Liver (tissue), 9 donors: ENCODE measurements around the gene HENMT1. TPM values are rescaled to one million over a fixed set of nuclear protein-coding genes. Genes with fewer than 3 reads are reported as not detected.

Experiments
- DNase-seq: peaks from one replicate; pipeline ENCODE4 v3.0.0-alpha.2; 2017; ENCODE audit warnings: low spot score
- H3K27ac ChIP-seq, 2 donors: one replicate each; pipeline ENCODE4 v1.7.0; 2013; ENCODE audit warnings: inconsistent platforms in 2 of 2, low read length in 2 of 2, control low read depth in 1 of 2, low read depth in 1 of 2, mild to moderate bottlenecking in 1 of 2
- H3K27me3 ChIP-seq, 4 donors: one replicate each; pipeline versions ENCODE4 v1.6.1 to v1.7.0; 2013; ENCODE audit warnings: low read length in 3 of 4, inconsistent platforms in 1 of 4, mild to moderate bottlenecking in 1 of 4, moderate library complexity in 1 of 4; ENCODE audit not compliant: control insufficient read depth in 4 of 4, insufficient read depth in 4 of 4
- H3K36me3 ChIP-seq, 4 donors: one replicate each; pipeline versions ENCODE4 v1.6.1 to v1.7.0; 2013; ENCODE audit warnings: low read length in 3 of 4, mild to moderate bottlenecking in 3 of 4, low read depth in 1 of 4, moderate library complexity in 1 of 4; ENCODE audit not compliant: control insufficient read depth in 4 of 4, insufficient read depth in 3 of 4
- H3K4me1 ChIP-seq, 4 donors: one replicate each; pipeline versions ENCODE4 v1.6.1 to v1.7.0; 2013; ENCODE audit warnings: low read length in 3 of 4, mild to moderate bottlenecking in 3 of 4, moderate library complexity in 1 of 4; ENCODE audit not compliant: control insufficient read depth in 4 of 4, insufficient read depth in 4 of 4
- H3K4me3 ChIP-seq, 3 donors: one replicate each; pipeline versions ENCODE4 v1.6.1 to v1.7.0; 2013; ENCODE audit warnings: low read length in 3 of 3, control low read depth in 1 of 3, low read depth in 1 of 3, mild to moderate bottlenecking in 1 of 3
- H3K9ac ChIP-seq, 2 donors: one replicate each; pipeline ENCODE4 v1.7.0; 2013; ENCODE audit warnings: low read length in 2 of 2, mild to moderate bottlenecking in 2 of 2, moderate library complexity in 2 of 2, control low read depth in 1 of 2, low read depth in 1 of 2
- H3K9me3 ChIP-seq, 4 donors: one replicate each; pipeline versions ENCODE4 v1.6.1 to v1.7.0; 2013; ENCODE audit warnings: low read length in 3 of 4; ENCODE audit not compliant: control insufficient read depth in 4 of 4
- EGR1 ChIP-seq, 2 donors: IDR thresholded peaks; 2 replicates each; pipeline ENCODE4 v1.6.1; 2016 to 2018; ENCODE audit warnings: antibody characterized with exemption in 2 of 2, low read depth in 2 of 2
- FOXA1 ChIP-seq: IDR thresholded peaks from 2 replicates; pipeline ENCODE4 v1.6.1; 2016; ENCODE audit warnings: antibody characterized with exemption
- FOXA2 ChIP-seq: IDR thresholded peaks from 2 replicates; pipeline ENCODE4 v1.6.1; 2016; ENCODE audit warnings: antibody characterized with exemption
- GABPA ChIP-seq, 2 donors: IDR thresholded peaks in 1 of 2; conservative IDR thresholded peaks in 1 of 2; 2 replicates each; pipeline ENCODE4 v1.6.1; 2016; ENCODE audit warnings: antibody characterized with exemption in 2 of 2, mild to moderate bottlenecking in 1 of 2, moderate library complexity in 1 of 2
- HNF4A ChIP-seq, 2 donors: conservative IDR thresholded peaks; 2 replicates each; pipeline ENCODE4 v1.6.1; 2016; ENCODE audit warnings: antibody characterized with exemption in 2 of 2, mild to moderate bottlenecking in 2 of 2
- HNF4G ChIP-seq: IDR thresholded peaks from 2 replicates; pipeline ENCODE4 v1.6.1; 2016; ENCODE audit warnings: antibody characterized with exemption
- JUND ChIP-seq, 2 donors: IDR thresholded peaks; 2 replicates each; pipeline ENCODE4 v1.6.1; 2016; ENCODE audit warnings: antibody characterized with exemption in 2 of 2
- NR2F2 ChIP-seq: IDR thresholded peaks from 2 replicates; pipeline ENCODE4 v1.6.1; 2016; ENCODE audit warnings: antibody characterized with exemption
- RAD21 ChIP-seq, 2 donors: IDR thresholded peaks; 2 replicates each; pipeline ENCODE4 v1.6.1; 2016; ENCODE audit warnings: antibody characterized with exemption in 2 of 2, mild to moderate bottlenecking in 2 of 2
- RXRA ChIP-seq, 2 donors: IDR thresholded peaks; 2 replicates each; pipeline ENCODE4 v1.6.1; 2017 to 2018; ENCODE audit warnings: antibody characterized with exemption in 2 of 2, mild to moderate bottlenecking in 1 of 2
- SP1 ChIP-seq: IDR thresholded peaks from 2 replicates; pipeline ENCODE4 v1.6.1; 2018; ENCODE audit warnings: antibody characterized with exemption, mild to moderate bottlenecking
- TAF1 ChIP-seq: conservative IDR thresholded peaks from 2 replicates; pipeline ENCODE4 v1.6.1; 2016; ENCODE audit warnings: antibody characterized with exemption, mild to moderate bottlenecking
- YY1 ChIP-seq: IDR thresholded peaks from 2 replicates; pipeline ENCODE4 v1.6.1; 2016; ENCODE audit warnings: antibody characterized with exemption, mild to moderate bottlenecking
- ZBTB33 ChIP-seq: IDR thresholded peaks from 2 replicates; pipeline ENCODE4 v1.6.1; 2016; ENCODE audit warnings: antibody characterized with exemption
- whole genome bisulfite sequencing: extraction: QIAGEN DNeasy Blood & Tissue Kit; methylation state at CpG from one replicate; pipeline ENCODE4 v1.1.7; 2013; 5-methylcytosine and 5-hydroxymethylcytosine counted together
- polyA plus RNA-seq, 2 donors: library from polyadenylated mRNA; stranded (reverse) in 1 of 2; unstranded in 1 of 2; fragments of 200-250 nt in 1 of 2; fragments of >200 nt in 1 of 2; fragmentation: Nextera tagmentation in 1 of 2; extraction: Ambion mirVana in 1 of 2; gene quantifications; one replicate each; pipeline versions ENCODE4 v1.2.1 to v1.2.3, GENCODE V29; 2013 to 2015
- total RNA-seq, 2 donors: library from RNA; depleted of rRNA; stranded (reverse); fragments of >200 nt; gene quantifications; one replicate each; pipeline ENCODE4 v1.2.3, GENCODE V29; 2014
- TF ChIP-seq, protein P1 (sequence below): fragments of 150-350 bp; IDR thresholded peaks from 2 replicates; pipeline ENCODE4 v1.5.1; 2017; ENCODE audit warnings: improper control_type of control experiment, low read depth, low read length; ENCODE audit not compliant: missing input control
- TF ChIP-seq, protein P2 (sequence below): IDR thresholded peaks from 2 replicates; pipeline ENCODE4 v1.6.1; 2016; ENCODE audit warnings: antibody characterized with exemption
- TF ChIP-seq, protein P3 (sequence below): IDR thresholded peaks from 2 replicates; pipeline ENCODE4 v1.6.1; 2016; ENCODE audit warnings: antibody characterized with exemption, mild to moderate bottlenecking
- TF ChIP-seq, protein P4 (sequence below): IDR thresholded peaks from 2 replicates; pipeline ENCODE4 v1.6.1; 2016; ENCODE audit warnings: antibody characterized with exemption
- donor health status: healthy.
- donor health status: healthy.
- donor health status: healthy.
- donor health status: healthy.
- donor health status: healthy.

The HENMT1 gene
- total and polyA plus RNA-seq, 4 donors = 0.87 to 7.3 (median 1.1) TPM

DNA sequence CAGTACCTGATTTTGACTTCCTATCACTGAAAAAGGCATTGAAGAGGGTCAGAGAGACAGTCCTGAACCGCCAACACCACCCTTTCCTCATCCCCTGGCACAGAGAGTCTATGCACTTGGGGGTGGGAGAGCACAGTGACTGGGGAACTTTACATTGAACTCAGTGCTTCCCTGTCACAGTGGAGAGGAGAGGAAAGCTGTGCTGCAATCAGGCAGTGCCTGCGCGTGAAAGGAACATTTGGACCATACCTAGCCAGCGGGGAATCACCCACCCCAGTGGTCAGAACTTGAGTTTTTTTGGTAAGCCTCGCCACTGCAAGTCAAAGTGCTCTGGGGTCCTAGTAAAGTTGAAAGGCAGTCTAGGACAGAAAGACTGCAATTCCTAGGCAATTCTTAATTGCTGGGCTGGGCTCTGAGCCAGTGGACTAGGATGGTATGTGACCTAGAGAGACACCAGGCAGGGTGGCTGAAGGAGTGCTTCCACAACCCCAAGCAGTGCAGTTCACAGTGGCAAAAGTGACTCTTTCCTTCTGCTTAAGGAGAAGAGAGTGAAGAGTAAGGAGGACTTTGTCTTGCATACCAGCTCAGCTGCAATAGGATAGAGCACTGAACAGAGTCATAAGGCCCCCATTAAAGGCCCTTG is 9.4 kb upstream of the HENMT1 start (continued):
- TF ChIP-seq, protein P1, sequence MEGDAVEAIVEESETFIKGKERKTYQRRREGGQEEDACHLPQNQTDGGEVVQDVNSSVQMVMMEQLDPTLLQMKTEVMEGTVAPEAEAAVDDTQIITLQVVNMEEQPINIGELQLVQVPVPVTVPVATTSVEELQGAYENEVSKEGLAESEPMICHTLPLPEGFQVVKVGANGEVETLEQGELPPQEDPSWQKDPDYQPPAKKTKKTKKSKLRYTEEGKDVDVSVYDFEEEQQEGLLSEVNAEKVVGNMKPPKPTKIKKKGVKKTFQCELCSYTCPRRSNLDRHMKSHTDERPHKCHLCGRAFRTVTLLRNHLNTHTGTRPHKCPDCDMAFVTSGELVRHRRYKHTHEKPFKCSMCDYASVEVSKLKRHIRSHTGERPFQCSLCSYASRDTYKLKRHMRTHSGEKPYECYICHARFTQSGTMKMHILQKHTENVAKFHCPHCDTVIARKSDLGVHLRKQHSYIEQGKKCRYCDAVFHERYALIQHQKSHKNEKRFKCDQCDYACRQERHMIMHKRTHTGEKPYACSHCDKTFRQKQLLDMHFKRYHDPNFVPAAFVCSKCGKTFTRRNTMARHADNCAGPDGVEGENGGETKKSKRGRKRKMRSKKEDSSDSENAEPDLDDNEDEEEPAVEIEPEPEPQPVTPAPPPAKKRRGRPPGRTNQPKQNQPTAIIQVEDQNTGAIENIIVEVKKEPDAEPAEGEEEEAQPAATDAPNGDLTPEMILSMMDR = no peak
- TF ChIP-seq FOXA2 (no peak), TAF1 (no peak)

GRCh38 chr1:108669679-108670078 is 8.8 kb upstream of the HENMT1 start:
- H3K9me3 ChIP-seq = no peaks in the 10 kb centered on the region
- no peak overlapping the region for H3K9ac ChIP-seq
- no peak for DNase-seq
- no peaks in the 10 kb centered on the region for H3K4me1 ChIP-seq
- TF ChIP-seq, protein P2, sequence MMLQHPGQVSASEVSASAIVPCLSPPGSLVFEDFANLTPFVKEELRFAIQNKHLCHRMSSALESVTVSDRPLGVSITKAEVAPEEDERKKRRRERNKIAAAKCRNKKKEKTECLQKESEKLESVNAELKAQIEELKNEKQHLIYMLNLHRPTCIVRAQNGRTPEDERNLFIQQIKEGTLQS = no peak
- H3K36me3 ChIP-seq = no peaks in the 10 kb centered on the region
- no peaks in the 10 kb centered on the region for H3K27me3 ChIP-seq
- H3K27ac ChIP-seq = no peak overlapping the region
- no peak overlapping the region for H3K4me3 ChIP-seq
- WGBS = 73% methylated on average over 7 of the region's 7 CpGs

- Histone ChIP-seq H3K9ac (no peak overlapping the region), H3K4me3 (no peak overlapping the region), H3K27ac (no peak overlapping the region), H3K27me3 (no peaks in the 10 kb centered on the region), H3K4me1 (no peaks in the 10 kb centered on the region), H3K36me3 (no peaks in the 10 kb centered on the region), H3K9me3 (no peaks in the 10 kb centered on the region)
- TF ChIP-seq RAD21 (IDR thresholded peaks at IDR 0.05) (no peak), EGR1 (IDR thresholded peaks at IDR 0.05; ENCODE audit: low read depth in 2 of 2) (no peak), HNF4A (conservative IDR thresholded peaks at IDR 0.05) (no peak), JUND (IDR thresholded peaks at IDR 0.05) (no peak), FOXA2 (no peak), GABPA (IDR thresholded peaks at IDR 0.05 in 1 of 2, conservative IDR thresholded peaks at IDR 0.05 in 1 of 2) (no peak), ZBTB33 (no peak), HNF4G (no peak), TAF1 (no peak), FOXA1 (no peak), NR2F2 (no peak), YY1 (no peak), RXRA (IDR thresholded peaks at IDR 0.05) (no peak), SP1 (no peak)
- TF ChIP-seq, protein P3, sequence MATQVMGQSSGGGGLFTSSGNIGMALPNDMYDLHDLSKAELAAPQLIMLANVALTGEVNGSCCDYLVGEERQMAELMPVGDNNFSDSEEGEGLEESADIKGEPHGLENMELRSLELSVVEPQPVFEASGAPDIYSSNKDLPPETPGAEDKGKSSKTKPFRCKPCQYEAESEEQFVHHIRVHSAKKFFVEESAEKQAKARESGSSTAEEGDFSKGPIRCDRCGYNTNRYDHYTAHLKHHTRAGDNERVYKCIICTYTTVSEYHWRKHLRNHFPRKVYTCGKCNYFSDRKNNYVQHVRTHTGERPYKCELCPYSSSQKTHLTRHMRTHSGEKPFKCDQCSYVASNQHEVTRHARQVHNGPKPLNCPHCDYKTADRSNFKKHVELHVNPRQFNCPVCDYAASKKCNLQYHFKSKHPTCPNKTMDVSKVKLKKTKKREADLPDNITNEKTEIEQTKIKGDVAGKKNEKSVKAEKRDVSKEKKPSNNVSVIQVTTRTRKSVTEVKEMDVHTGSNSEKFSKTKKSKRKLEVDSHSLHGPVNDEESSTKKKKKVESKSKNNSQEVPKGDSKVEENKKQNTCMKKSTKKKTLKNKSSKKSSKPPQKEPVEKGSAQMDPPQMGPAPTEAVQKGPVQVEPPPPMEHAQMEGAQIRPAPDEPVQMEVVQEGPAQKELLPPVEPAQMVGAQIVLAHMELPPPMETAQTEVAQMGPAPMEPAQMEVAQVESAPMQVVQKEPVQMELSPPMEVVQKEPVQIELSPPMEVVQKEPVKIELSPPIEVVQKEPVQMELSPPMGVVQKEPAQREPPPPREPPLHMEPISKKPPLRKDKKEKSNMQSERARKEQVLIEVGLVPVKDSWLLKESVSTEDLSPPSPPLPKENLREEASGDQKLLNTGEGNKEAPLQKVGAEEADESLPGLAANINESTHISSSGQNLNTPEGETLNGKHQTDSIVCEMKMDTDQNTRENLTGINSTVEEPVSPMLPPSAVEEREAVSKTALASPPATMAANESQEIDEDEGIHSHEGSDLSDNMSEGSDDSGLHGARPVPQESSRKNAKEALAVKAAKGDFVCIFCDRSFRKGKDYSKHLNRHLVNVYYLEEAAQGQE = no peak
- TF ChIP-seq, protein P4, sequence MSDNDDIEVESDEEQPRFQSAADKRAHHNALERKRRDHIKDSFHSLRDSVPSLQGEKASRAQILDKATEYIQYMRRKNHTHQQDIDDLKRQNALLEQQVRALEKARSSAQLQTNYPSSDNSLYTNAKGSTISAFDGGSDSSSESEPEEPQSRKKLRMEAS = no peak
- TF ChIP-seq, protein P1 = no peak
- TF ChIP-seq, protein P2 = no peak
- no peak for DNase-seq
Observed at GRCh38 chr1:108668777-108669176, 7.9 kb upstream of the HENMT1 start.
